CD8-positive, alpha-beta memory T cell (primary cell): ENCODE results near the gene SLC6A11. TPM values are rescaled to one million over a fixed set of nuclear protein-coding genes. Genes with fewer than 3 reads are reported as not detected.

Source experiments
- CTCF ChIA-PET: fragments of 350-600 bp; sonication (Branson Sonifier 250); formaldehyde crosslinking; loops from one replicate; lab custom pipeline; 2021; ENCODE audit warnings: antibody characterized with exemption; lab: Charles Lee
- POLR2A ChIA-PET: fragments of 350-600 bp; sonication (Branson Sonifier 250); formaldehyde crosslinking; loops from one replicate; lab custom pipeline; 2021; ENCODE audit warnings: antibody characterized with exemption; lab: Charles Lee
- DNase-seq, 5 donors: peaks; one replicate each; pipeline versions ENCODE4 v3.0.0 to v3.0.0-alpha.2; 2020 to 2022; ENCODE audit warnings: mixed read lengths in 1 of 5
- H3K27ac ChIP-seq: one replicate; pipeline ENCODE4 v1.7.0; 2013; ENCODE audit warnings: low read depth, mild to moderate bottlenecking, low read length, moderate library complexity
- H3K27me3 ChIP-seq: 2 replicates; pipeline ENCODE4 v1.7.0; 2013; ENCODE audit warnings: low read length, mild to moderate bottlenecking; ENCODE audit not compliant: insufficient read depth, poor library complexity, severe bottlenecking
- H3K36me3 ChIP-seq: 2 replicates; pipeline ENCODE4 v1.7.0; 2013; ENCODE audit warnings: mild to moderate bottlenecking, low read length, moderate library complexity; ENCODE audit not compliant: insufficient read depth
- H3K4me1 ChIP-seq: 2 replicates; pipeline ENCODE4 v1.7.0; 2013; ENCODE audit warnings: mild to moderate bottlenecking, low read length, moderate library complexity; ENCODE audit not compliant: insufficient read depth
- H3K4me3 ChIP-seq: 2 replicates; pipeline ENCODE4 v1.7.0; 2013; ENCODE audit warnings: mild to moderate bottlenecking, low read length
- H3K9me3 ChIP-seq: 2 replicates; pipeline ENCODE4 v1.7.0; 2013; ENCODE audit warnings: mild to moderate bottlenecking, low read length
- H3K27ac Mint-ChIP-seq, 8 donors: one replicate each; pipeline ENCODE4 v1.8.0; 2020 to 2021; ENCODE audit warnings: mixed read lengths in 8 of 8, mild to moderate bottlenecking in 6 of 8, inconsistent platforms in 3 of 8, moderate library complexity in 3 of 8
- H3K27me3 Mint-ChIP-seq, 2 donors: one replicate each; pipeline ENCODE4 v1.8.0; 2020 to 2021; ENCODE audit warnings: mixed read lengths in 2 of 2, mild to moderate bottlenecking in 1 of 2, moderate library complexity in 1 of 2
- H3K36me3 Mint-ChIP-seq, 3 donors: one replicate each; pipeline ENCODE4 v1.8.0; 2020 to 2021; ENCODE audit warnings: mixed read lengths in 3 of 3, inconsistent platforms in 1 of 3, mild to moderate bottlenecking in 1 of 3
- H3K4me1 Mint-ChIP-seq, 3 donors: one replicate each; pipeline ENCODE4 v1.8.0; 2020 to 2021; ENCODE audit warnings: mixed read lengths in 3 of 3, inconsistent platforms in 1 of 3, mild to moderate bottlenecking in 1 of 3
- H3K4me3 Mint-ChIP-seq, 7 donors: one replicate each; pipeline ENCODE4 v1.8.0; 2020 to 2021; ENCODE audit warnings: mixed read lengths in 7 of 7, mild to moderate bottlenecking in 6 of 7, moderate library complexity in 4 of 7, inconsistent platforms in 2 of 7
- H3K9me3 Mint-ChIP-seq, 5 donors: one replicate each; pipeline ENCODE4 v1.8.0; 2020 to 2022; ENCODE audit warnings: mixed read lengths in 5 of 5, mild to moderate bottlenecking in 3 of 5, moderate library complexity in 2 of 5, inconsistent platforms in 1 of 5
- polyA plus RNA-seq: library from polyadenylated mRNA; unstranded; fragments of 300-500 nt; fragmentation: Illumina TruSeq; gene quantifications from one replicate; pipeline ENCODE4 v1.2.3, GENCODE V29; 2021
- total RNA-seq, 2 experiments: library from RNA; stranded (reverse); gene quantifications; one replicate each; pipeline ENCODE4 v1.2.3, GENCODE V29; 2021

Gene SLC6A11
- total and polyA plus RNA-seq, 3 experiments from 2014 or later, result not detected

DNA sequence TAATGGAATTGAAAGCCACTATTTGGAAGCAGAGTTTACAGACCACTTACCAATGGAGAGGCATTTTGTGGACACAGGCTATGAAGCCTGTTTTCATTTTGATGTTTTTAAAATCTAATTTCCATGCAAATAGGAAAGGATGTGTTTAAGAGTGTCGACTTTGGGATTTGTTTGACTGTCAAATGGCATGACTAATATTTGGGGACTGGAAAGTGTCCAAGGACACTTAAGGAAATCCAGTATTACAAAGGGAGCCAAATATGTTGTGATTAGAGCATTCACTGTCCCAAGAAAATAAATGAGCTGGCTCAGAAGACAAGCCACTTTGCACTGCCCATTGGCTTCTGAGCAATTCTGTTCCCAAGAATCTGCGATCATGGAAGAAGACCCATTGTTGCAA lies 34.0 kb upstream of the SLC6A11 start:
- no peak overlapping the region for H3K4me3 Mint-ChIP-seq
- Histone ChIP-seq H3K9me3 (no peaks in the 10 kb centered on the region), H3K36me3 (no peaks in the 10 kb centered on the region), H3K4me3 (no peak overlapping the region), H3K27ac (no peak overlapping the region), H3K4me1 (no peaks in the 10 kb centered on the region), H3K27me3 (no peaks in the 10 kb centered on the region)
- H3K4me1 Mint-ChIP-seq, result no peaks in the 10 kb centered on the region
- CTCF ChIA-PET, result interaction anchor here (1.5 to 1.7 kb wide), 2 partner anchors 9 to 13 kb away, joined by 5 read pairs; no protein-coding TSS in a partner anchor
- POLR2A ChIA-PET, result no interaction called here
- no peak for DNase-seq
- no peaks in the 10 kb centered on the region for H3K9me3 Mint-ChIP-seq
- H3K27ac Mint-ChIP-seq, result no peak overlapping the region
- H3K36me3 Mint-ChIP-seq, result no peaks in the 10 kb centered on the region
- H3K27me3 Mint-ChIP-seq, result peaks cover 22 to 51% of the 10 kb centered on the region in 2 donors

DNA sequence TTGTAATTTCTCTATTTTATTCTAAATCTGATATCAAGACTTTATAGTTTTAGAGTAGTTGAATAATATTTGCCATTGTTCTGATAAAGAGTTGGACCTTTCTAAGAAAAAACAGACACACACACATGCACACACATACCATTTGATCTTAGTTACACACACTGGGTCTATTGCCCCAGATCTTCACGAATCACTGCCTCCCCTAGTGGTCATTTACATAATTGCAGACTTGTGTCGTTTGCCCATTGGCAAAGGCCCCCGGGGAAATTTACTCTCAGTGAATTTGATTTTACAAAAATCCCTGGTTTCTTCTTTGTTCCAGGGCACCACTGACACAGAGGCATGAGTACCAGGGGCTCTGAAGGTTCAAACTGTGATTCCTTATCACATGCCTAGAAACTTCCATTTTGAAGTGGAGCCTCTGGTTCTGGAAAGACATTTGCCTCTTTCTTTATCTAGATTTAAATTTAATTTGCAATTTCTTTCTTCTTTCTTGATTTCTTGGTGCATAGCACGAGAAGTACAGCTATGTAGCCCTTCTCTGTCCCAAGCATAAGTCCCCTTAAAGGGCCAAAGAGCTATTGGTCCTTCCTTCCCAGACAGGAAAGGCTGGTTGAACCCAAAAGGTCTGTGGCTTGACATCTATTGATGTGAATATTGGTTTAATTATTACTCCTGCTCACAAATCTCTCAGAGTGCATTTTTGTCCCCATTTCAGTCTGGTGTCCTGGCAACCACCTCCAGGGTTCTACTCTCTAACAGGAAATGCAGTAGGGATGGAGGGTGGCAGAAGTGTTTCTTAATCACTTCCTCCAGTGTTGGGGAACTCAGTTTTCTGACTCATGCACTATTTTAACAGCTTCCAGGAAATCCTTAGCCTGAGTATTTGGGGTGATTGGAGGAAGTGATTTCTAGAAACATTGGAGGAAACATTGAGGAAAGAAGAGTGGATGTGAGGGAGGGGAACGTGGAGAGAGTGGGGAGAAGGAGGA lies 32.4 kb upstream of the SLC6A11 start:
- Histone ChIP-seq H3K36me3 (no peaks in the 10 kb centered on the region), H3K9me3 (no peaks in the 10 kb centered on the region), H3K27ac (no peak overlapping the region), H3K4me1 (no peaks in the 10 kb centered on the region), H3K4me3 (no peak overlapping the region), H3K27me3 (no peaks in the 10 kb centered on the region)
- Mint-ChIP-seq H3K36me3 (no peaks in the 10 kb centered on the region), H3K9me3 (no peaks in the 10 kb centered on the region), H3K27ac (no peak overlapping the region), H3K27me3 (peaks cover 22 to 45% of the 10 kb centered on the region in 2 donors), H3K4me3 (no peak overlapping the region), H3K4me1 (no peaks in the 10 kb centered on the region)
- DNase-seq, result peak in 1 of 5 donors; percentile 16
- POLR2A ChIA-PET, result no interaction called here
- CTCF ChIA-PET, result interaction anchor here (1.3 to 1.5 kb wide), 2 partner anchors 10 to 24 kb away, joined by 3 to 5 read pairs; no protein-coding TSS in a partner anchor

DNA sequence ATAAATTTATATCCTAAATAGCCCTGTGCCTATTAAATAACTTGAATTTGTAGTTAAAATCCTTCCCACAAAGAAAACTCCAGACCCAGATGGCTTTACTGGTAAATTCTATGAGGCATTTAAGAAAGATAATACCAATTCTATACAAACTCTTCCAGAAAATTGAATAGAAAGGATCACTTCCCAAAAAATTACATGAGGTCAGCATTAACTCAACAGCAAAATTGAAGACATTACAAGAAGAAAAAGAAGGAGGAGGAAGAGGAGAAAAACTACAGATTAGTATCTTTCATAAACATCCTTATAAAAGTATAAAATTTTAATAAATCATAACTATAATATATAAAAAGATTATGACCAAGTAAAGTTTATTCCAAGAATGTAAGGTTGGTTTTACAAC lies 29.4 kb upstream of the SLC6A11 start:
- H3K27me3 Mint-ChIP-seq, result peaks cover 13 to 37% of the 10 kb centered on the region in 2 donors
- H3K4me1 Mint-ChIP-seq, result no peaks in the 10 kb centered on the region
- no peak overlapping the region for H3K4me3 ChIP-seq
- H3K9me3 Mint-ChIP-seq, result peaks cover 0 to 3% (median 0%) of the 10 kb centered on the region in 5 donors
- no peaks in the 10 kb centered on the region for H3K9me3 ChIP-seq
- no peaks in the 10 kb centered on the region for H3K27me3 ChIP-seq
- no peaks in the 10 kb centered on the region for H3K4me1 ChIP-seq
- H3K27ac ChIP-seq, result no peak overlapping the region
- CTCF ChIA-PET, result no interaction called here
- H3K36me3 Mint-ChIP-seq, result no peaks in the 10 kb centered on the region
- no peaks in the 10 kb centered on the region for H3K36me3 ChIP-seq
- DNase-seq, result no peak
- POLR2A ChIA-PET, result no interaction called here
- H3K4me3 Mint-ChIP-seq, result no peak overlapping the region
- no peak overlapping the region for H3K27ac Mint-ChIP-seq

- Histone ChIP-seq H3K36me3 (no peaks in the 10 kb centered on the region), H3K27ac (no peak overlapping the region), H3K27me3 (no peaks in the 10 kb centered on the region), H3K4me3 (no peak overlapping the region), H3K4me1 (no peaks in the 10 kb centered on the region), H3K9me3 (no peaks in the 10 kb centered on the region)
- POLR2A ChIA-PET, result no interaction called here
- Mint-ChIP-seq H3K27ac (no peak overlapping the region), H3K4me1 (no peaks in the 10 kb centered on the region), H3K4me3 (no peak overlapping the region), H3K36me3 (no peaks in the 10 kb centered on the region), H3K27me3 (peaks cover 10 to 38% of the 10 kb centered on the region in 2 donors), H3K9me3 (peaks cover 0 to 3% (median 0%) of the 10 kb centered on the region in 5 donors)
- CTCF ChIA-PET, result no interaction called here
- DNase-seq, result no peak
Observed at GRCh38 chr3:10788451-10788850, 27.6 kb upstream of the SLC6A11 start.

- Histone ChIP-seq H3K27me3 (no peaks in the 10 kb centered on the region), H3K36me3 (no peaks in the 10 kb centered on the region), H3K4me3 (no peak overlapping the region), H3K9me3 (no peaks in the 10 kb centered on the region), H3K27ac (no peak overlapping the region), H3K4me1 (no peaks in the 10 kb centered on the region)
- no peak overlapping the region for H3K4me3 Mint-ChIP-seq
- no peak overlapping the region for H3K27ac Mint-ChIP-seq
- ChIA-PET CTCF (no interaction called here), POLR2A (no interaction called here)
- peaks cover 3 to 36% of the 10 kb centered on the region in 2 donors for H3K27me3 Mint-ChIP-seq
- peaks cover 0 to 3% (median 0%) of the 10 kb centered on the region in 5 donors for H3K9me3 Mint-ChIP-seq
- no peak for DNase-seq
- no peaks in the 10 kb centered on the region for H3K36me3 Mint-ChIP-seq
- no peaks in the 10 kb centered on the region for H3K4me1 Mint-ChIP-seq
Observed at GRCh38 chr3:10790713-10791112, 25.3 kb upstream of the SLC6A11 start.

DNA sequence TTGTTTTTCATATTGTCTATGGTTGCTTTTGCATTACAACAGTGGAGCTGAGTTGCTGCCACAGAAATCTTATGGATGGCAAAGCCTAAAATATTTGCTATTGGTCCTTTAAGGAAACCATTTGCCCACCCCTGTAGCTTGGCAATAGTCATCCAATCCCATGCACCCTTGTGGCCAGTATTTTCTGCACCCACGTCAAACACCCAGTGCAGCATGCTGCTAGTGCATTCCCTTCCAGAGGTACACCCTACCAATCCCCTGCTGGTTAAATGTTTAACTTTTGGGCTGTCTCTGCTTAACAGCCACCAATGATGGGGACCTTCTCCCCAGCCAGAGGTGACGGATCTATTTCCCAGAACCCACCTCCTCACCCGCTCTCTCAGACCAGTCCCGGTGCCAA lies 23.8 kb upstream of the SLC6A11 start:
- Histone ChIP-seq H3K4me3 (no peak overlapping the region), H3K9me3 (no peaks in the 10 kb centered on the region), H3K27me3 (no peaks in the 10 kb centered on the region), H3K27ac (no peak overlapping the region), H3K36me3 (no peaks in the 10 kb centered on the region), H3K4me1 (no peaks in the 10 kb centered on the region)
- CTCF ChIA-PET, result interaction anchor here (1.0 kb wide), 1 partner anchor 10 kb away, joined by 3 read pairs; no protein-coding TSS in a partner anchor
- peaks cover 3 to 46% of the 10 kb centered on the region in 2 donors for H3K27me3 Mint-ChIP-seq
- H3K4me3 Mint-ChIP-seq, result no peak overlapping the region
- no peak overlapping the region for H3K27ac Mint-ChIP-seq
- no peaks in the 10 kb centered on the region for H3K4me1 Mint-ChIP-seq
- POLR2A ChIA-PET, result no interaction called here
- DNase-seq, result no peak
- no peaks in the 10 kb centered on the region for H3K36me3 Mint-ChIP-seq
- H3K9me3 Mint-ChIP-seq, result peaks cover 0 to 3% (median 0%) of the 10 kb centered on the region in 5 donors

DNA sequence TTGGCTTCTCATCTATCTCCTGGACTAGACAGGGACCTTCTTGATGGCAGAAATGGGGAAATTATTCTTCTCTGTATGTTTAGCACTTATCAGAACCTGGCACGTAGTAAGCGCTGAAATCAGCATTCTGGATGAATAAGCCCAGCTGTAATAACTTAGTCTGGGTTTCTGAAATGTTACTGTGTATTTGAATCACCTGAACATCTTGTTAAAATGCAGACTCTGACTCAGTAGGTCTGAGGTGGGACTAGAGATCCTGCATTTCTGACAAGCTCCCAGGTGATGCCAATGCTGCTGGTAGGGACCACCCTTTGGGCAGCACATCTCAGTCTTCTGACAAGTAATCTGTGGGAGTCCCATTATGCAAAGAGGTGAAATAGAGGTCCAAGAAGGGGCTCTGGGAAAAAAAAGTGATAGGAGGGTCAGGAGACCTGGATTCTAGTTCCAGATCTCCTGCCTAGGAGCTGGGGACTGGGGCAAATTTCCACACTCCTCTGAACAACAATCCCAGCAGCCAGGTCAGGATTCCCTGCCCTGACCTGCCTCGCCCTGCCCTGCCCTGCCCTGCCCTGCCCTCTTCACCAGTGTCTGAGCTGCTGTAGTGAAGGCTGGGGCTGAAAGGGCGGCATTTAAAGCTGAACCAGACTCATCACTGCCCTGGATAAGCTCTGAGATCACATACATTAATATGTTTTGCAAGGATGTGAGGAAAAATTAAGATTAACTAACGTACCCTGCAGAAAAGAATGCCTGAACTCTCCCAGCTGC lies 17.2 kb upstream of the SLC6A11 start:
- Histone ChIP-seq H3K4me3 (no peak overlapping the region), H3K27me3 (no peaks in the 10 kb centered on the region), H3K36me3 (no peaks in the 10 kb centered on the region), H3K27ac (no peak overlapping the region), H3K4me1 (no peaks in the 10 kb centered on the region), H3K9me3 (no peaks in the 10 kb centered on the region)
- Mint-ChIP-seq H3K4me3 (no peak overlapping the region), H3K36me3 (no peaks in the 10 kb centered on the region), H3K9me3 (peaks cover 0 to 2% (median 0%) of the 10 kb centered on the region in 5 donors), H3K27ac (no peak overlapping the region), H3K27me3 (peaks cover 3 to 39% of the 10 kb centered on the region in 2 donors), H3K4me1 (no peaks in the 10 kb centered on the region)
- no peak for DNase-seq
- POLR2A ChIA-PET, result no interaction called here
- CTCF ChIA-PET, result no interaction called here
